OCI-M1 (cell line): ENCODE results near the gene DDX51.
A peak's percentile ranks its signal among the peaks of the same experiment; 100 is the strongest.
"Not testable (repeated sequence)": the region's sequence is repeated elsewhere in the genome, so short reads cannot be mapped to it uniquely, and the experiment has no call there.

Experiments
- DNase-seq: peaks from one replicate; lab custom pipeline; 2025; lab: John Stamatoyannopoulos, UW

Gene DDX51

GRCh38 chr12:132153501-132154340 is 9.6 kb upstream of the DDX51 start:
- DNase-seq, result peak; percentile 80

GRCh38 chr12:132152953-132153352 is 8.8 kb upstream of the DDX51 start:
- no peak for DNase-seq

- no peak for DNase-seq
Measured at GRCh38 chr12:132152411-132152821, 8.3 kb upstream of the DDX51 start.

GRCh38 chr12:132151766-132152410 is 7.8 kb upstream of the DDX51 start:
- no peak for DNase-seq

GRCh38 chr12:132151145-132151765 is 7.1 kb upstream of the DDX51 start:
- no peak for DNase-seq

- DNase-seq, result no peak
Measured at GRCh38 chr12:132150780-132151144, 6.6 kb upstream of the DDX51 start.

- not testable (repeated sequence) for DNase-seq
Measured at GRCh38 chr12:132149526-132149925, 5.4 kb upstream of the DDX51 start.

- DNase-seq, result no peak
Measured at GRCh38 chr12:132148368-132149045, 4.4 kb upstream of the DDX51 start.

- no peak for DNase-seq
Measured at GRCh38 chr12:132147423-132148367, 3.6 kb upstream of the DDX51 start.

- no peak for DNase-seq
Measured at GRCh38 chr12:132146772-132147422, 2.8 kb upstream of the DDX51 start.

- no peak for DNase-seq
Measured at GRCh38 chr12:132146098-132146497, 2.0 kb upstream of the DDX51 start.

GRCh38 chr12:132145334-132145733 is 1.2 kb upstream of the DDX51 start:
- no peak for DNase-seq

GRCh38 chr12:132144810-132145168 is 670 bp upstream of the DDX51 start:
- DNase-seq, result no peak

- DNase-seq, result no peak
Measured at GRCh38 chr12:132143336-132144071, 615 bp downstream of the DDX51 start.

- DNase-seq, result no peak
Measured at GRCh38 chr12:132142679-132143335, 1.3 kb downstream of the DDX51 start.

- no peak for DNase-seq
Measured at GRCh38 chr12:132141976-132142678, 2.0 kb downstream of the DDX51 start.

GRCh38 chr12:132140918-132141841 is 2.9 kb downstream of the DDX51 start:
- DNase-seq, result no peak

- DNase-seq, result no peak
Measured at GRCh38 chr12:132140501-132140900, 3.6 kb downstream of the DDX51 start.
